ENCODE results near the gene SELPLG.
A peak's percentile ranks its signal among the peaks of the same experiment; 100 is the strongest.
"Not testable (repeated sequence)": the region's sequence is repeated elsewhere in the genome, so short reads cannot be mapped to it uniquely, and the experiment has no call there.

SELPLG gene

DNA sequence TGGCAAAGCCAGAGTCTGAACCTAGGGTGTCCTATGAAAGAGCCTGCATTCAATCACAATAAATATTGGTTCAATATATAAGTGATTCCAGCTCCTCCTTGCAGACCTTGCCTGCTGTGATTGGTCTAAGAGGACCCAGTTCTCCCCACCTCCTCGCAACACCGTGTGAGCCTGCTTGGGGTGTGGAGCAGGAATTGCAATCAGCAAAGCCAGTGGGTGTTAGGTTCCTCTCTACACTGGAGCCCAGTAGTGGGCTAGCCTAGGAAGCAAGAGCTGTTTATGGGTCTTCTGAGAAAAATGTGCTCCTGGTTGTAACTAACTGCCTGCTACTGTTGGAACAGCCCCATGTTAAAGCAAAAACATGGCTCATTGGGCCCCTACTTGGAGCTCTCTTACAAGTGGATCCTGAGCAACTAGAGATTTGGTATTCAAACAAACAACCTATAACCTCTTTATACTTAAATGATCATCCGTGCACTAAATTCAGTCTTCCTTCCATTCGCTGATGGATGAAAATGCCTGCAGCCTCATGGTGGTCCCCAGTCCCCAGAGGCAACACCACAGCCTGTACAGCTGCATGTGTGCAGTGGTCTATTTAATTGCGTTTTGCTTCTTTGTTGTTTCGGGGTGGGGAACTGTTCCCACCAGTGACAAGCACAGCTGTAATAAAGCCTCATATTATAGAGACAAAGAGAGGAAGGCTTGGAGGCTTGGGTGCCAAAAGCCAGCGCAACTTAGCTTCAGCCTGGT lies 3.7 kb upstream of the SELPLG start:
- no peak for DNase-seq

DNA sequence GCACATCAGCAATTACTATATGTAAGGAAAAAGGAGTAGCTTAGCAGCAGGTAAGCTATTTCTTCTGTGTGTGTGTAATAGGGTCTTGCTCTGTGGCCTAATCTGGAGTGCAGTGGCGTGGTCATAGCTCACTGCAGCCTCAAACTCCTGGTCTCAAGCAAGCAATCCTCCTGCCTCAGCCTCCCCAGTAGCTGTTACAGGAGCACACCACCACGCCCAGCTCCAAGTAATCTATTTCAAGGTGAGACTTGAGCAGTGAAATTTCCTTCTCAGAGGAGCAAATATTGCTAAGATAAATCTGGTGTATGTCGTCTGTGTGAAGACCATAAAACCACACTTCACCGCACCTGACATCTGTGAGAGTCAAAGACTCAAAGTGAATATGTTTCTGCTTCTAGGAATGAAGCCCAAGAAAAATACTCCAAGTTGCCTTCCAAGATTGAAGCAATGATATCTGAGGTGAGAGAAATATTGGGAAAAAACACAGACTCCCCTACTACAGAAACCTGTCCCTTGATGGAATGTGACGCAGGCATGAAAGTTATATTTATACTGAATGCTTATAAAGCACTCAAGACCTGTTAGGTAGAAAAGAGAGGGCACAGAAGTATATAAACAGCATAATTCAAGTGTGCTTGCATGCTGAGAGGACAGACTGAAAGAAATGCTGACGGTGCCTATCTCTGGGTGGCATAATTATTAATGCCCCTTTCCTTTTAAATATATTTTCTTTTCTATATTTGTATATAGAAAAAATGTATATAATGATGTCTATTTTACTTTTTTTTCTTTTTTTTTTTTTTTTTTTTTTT lies 2.5 kb upstream of the SELPLG start:
- DNase-seq, result no peak

DNA sequence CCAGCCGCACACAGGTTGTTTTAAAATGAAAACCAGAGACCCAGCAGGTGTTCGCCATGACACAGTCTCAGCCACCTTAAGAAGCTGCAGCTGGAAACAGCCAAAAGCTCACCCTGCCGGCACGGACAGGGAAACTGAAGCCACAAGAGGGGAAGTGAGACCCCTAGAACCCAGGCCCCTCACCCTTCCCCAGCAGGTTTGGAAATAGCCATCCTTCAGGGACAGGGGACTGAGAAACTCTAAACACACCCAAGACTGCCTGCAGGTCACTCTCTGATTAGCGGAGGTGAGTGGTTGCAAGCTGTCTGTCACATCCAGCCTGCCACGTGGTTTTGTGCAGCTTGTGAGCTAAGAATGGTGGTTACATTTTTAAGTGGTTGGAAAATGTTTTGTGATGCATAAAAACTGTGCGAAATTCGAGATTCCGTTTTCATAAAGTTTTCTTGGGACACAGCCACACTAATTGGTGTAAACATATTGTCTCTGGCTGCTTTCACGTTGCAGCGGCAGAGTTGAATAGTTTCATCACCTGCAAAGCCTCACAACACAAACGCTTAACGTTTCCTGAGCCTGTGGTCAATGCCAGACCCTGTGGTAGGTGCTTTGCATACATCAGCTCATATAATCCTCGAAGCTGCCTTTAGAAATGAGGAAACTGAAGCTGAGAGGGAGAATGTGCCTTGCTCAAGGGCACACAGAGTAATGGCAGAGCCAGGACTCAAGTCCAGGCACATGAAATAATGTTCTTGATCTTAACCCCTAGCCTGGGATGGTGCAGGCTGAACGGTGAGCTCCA lies 1.7 kb upstream of the SELPLG start:
- DNase-seq, result peak; percentile 78

DNA sequence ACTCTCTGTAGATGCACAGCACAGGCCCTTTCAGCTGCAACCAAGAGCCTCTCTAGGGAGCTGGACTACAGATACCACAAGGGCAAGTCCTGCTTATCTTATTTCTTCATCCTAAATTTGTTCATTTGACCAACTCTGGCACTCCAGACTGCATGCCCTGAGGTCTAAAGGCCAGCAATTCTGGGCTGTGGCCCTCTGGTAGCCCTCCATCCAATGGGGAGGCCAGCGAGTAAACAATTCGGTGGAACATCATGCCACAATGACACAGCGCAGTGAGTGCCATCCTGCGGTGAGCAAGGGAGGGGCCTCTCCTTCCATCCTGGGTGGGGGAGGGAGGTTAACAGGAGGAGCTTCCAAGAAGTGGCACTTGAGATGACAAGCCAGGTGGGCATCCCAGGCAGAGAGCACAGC lies 652 bp upstream of the SELPLG start:
- peak; percentile 82 for DNase-seq

DNA sequence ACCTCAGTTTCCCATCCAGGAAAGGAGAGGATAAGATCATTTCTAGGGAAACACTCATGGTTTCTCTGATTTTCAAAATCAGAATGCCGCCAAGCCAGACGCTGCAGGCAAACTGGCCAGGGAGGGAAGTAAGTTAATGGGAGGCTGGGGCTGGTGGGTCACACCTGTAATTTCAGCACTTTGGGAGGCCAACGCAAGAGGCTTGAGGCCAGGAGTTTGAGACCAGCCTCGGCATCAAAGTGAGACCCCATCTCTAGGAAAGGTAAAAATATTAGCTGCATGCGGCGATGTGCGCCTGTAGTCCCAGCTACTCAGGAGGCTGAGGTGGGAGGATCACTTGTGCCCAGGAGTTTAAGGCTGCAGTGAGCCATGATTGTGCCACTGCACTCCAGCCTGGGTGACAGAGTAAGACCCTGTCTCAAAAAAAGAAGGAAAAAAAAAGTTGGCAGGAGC lies 587 bp downstream of the SELPLG start:
- peak; percentile 63 for DNase-seq

DNA sequence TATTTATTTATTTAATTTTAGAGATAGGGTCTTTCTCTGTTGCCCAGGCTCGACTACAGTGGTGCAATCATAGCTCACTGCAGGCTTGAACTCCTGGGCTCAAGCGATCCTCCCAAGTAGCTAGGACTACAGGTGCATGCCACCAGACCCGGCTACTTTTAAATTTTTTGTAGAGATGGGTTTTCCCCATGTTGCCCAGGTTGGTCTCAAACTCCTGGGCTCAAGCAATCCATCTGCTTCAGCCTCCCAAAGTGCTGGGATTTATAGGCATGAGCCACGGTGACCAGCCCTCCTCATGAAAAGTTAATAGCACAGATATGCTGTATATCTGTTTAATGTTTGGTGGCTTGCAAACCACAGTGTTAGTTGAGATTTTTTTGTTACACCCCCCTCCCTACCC lies 2.4 kb downstream of the SELPLG start:
- peak; percentile 55 for DNase-seq

DNA sequence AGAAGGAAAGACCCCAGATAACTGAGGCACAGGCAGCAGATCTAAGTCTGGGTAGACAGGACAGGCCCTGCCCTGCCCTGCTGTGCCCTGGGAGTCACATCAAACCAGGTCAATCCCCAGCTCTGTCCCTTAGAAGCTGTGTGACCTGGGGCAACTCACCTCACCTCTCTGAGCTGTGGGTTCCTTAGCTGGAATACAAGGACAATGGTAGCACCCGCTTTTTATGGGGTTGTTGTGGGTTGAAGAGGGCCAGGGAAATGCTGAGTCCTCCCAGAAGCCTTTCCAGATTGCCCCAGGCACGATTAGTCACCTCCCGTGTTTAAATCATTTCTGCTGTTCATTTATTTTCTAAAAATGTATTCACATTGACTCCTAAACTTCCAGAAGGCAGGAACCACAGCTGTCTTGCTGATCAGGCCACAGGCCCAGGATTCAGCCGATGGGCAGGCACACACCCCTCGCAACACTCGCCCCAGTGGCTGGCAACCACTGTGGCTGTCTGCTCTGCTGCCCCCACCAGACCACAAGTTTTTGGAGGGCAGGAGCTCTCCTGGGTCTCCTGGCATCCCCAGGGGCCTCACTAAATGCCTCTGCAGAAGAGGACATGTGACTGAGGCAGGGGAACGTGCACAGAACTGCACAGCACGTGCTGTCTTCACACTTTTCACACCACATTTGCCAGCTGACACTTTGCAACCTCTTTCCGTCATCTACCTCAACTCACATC lies 3.0 kb downstream of the SELPLG start:
- peak; percentile 65 for DNase-seq

DNA sequence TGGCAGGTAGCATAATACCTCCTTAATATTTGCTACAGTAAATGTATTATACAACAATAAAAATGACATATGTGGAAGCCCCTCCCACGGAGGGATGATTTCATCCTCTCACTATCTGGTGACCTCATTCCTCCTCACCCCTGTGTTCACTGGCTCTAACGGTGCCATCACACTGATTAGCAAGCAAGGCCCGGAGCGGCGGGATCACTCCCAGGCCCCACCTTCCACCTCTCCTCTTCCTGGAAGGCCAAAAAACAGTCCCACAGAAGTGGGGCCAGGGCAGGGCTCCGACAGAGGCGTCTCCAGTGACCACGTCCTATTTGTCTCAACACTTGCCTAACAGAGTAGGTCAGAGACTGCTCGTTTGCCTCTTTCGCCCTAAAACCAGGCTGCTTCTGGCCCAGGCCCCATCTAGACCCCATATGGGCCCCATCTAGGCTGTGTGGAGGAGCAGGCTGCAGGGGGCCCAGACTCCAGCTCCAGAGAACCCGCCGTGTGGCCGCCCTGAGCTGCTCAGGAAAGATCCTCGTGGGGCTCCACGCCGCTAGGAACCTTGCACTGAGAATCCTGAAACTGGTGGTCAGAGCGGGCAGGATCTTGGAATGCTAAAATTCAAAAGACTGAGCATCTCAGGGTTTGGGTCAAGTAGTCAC lies 3.7 kb downstream of the SELPLG start:
- DNase-seq, result peak; percentile 82

DNA sequence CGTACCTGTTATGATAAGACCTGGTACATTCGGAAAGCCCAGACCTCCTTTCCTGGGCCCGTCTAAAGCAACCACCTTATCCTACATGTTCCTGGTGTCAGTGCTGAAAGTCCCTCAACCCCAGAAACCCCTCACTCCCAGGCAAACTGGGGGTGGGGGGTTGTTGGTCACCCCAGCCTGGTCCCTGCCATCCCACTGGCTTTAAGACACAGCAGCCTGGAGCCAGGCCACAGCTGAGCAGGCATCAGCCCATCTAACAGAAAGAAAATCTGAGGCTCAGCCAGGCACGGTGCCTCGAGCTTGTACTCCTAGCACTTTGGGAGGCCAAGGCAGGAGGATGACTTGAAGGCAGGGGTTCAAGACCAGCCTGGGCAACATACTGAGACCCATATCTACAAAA lies 4.5 kb downstream of the SELPLG start:
- peak; percentile 66 for DNase-seq

DNA sequence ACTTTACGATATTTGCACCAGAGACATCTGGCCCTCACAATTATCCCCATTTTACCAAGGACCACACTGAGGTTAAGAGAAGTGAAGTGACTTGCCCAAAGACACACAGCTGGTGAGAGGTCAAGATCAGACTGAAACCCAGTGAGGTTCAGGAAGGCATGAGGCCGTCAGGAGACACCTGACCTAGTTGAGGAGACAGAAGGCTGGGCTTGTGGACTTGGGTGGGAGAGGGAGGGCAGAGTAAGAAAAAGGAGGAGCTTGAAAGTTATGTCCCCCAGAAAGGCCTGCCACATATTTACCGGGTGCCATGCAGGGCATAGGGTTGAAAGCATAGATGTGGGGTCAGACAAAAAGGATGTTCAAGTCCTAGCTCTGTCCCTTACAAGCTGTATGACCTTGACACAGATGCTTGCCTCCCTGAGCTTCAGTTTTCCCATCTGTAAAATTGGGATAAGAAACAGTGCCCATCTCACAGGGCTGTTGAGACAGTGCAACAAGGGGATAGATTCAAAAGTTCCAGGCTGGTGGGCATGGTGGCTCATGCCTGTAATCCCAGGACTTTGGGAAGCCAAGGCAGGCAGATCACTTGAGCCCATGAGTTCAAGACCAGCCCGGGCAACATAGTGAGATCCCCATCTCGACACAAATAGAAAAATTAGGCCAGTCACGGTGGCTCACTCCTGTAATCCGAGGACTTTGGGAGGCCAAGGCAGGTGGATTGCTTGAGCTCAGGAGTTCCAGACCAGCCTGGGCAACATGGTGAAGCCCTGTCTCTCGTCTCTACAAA lies 6.4 kb downstream of the SELPLG start:
- DNase-seq, result no peak

DNA sequence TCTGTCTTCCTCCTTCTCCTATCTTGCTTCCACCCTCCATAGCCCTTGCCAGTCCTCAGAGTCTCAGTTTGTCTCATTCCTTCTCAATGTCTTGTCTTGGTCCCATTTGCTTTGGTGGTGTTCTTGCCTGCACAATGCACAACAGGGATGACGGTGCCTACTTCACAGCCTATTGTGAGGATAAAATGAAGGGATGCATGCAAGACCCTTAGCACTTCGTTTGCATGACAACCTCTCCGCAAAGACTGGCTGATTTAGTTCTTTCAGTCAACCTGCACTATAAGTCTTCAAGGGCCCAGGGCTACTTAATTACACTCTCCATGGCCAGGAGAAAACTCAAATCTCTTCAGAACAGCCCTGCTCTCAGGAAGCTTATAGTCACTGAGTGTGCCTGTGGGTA lies 8.5 kb downstream of the SELPLG start:
- DNase-seq, result no peak

DNA sequence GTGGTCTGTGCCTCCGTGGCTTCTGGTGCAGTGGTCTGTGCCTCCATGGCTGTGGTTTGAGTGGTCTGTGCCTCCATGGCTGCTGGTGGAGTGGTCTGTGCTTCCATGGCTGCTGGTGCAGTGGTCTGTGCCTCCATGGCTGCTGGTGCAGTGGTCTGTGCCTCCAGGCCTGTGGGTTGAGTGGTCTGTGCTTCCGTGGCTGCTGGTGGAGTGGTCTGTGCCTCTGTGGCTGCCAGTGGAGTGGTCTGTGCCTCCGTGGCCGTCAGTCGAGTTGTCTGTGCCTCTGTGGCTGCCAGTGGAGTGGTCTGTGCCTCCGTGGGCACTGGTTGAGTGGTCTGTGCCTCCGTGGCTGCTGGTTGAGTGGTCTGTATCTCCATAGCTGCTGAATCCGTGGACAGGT lies 10.1 kb downstream of the SELPLG start:
- no peak for DNase-seq

DNA sequence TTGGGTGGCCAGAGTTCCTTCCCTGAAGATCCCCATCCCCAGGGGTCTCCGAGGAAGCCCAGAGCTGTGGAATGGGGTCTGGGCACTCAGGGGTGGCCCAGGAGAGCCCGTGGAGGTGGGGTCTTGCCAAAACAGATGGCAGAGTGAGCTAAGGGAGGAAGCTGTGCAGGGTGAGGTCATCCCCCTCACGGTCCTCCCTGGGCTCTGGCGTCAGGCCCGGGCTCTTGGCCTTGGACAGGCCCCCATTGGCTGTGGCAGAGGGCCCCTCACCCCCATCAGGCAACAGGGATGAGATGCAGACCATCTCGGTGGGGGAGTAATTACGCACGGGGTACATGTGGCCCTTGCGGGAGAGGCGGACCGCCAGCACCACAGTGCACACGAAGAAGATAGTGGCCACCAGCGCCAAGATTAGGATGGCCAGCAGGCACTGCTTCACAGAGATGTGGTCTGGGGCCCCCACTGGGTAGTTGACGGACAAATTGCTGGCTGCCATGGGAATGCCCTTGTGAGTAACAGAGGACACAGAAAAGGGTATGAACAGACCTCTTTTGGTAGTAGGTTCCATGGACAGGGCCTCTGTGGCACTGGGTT lies 10.7 kb downstream of the SELPLG start:
- no peak for DNase-seq

DNA sequence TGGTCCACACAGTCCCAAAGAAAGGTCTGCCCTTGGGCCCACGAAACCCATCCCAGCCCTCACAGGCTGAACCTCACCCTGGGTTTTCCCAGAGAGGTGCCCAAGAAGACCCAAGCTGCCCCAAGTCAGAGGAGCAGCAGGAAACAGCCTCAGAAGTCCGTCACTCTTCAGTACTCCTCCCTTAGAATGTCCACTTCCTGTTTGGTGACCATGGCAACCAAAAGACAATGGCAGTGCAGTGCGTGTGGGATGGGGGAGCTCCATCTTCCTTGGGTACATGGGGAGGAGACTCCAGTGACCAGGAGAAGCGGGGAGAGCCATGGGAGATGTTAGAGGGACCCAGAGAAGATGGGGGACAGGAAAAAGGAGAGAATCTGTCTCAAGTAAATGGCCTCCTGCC lies 11.3 kb downstream of the SELPLG start:
- no peak for DNase-seq

DNA sequence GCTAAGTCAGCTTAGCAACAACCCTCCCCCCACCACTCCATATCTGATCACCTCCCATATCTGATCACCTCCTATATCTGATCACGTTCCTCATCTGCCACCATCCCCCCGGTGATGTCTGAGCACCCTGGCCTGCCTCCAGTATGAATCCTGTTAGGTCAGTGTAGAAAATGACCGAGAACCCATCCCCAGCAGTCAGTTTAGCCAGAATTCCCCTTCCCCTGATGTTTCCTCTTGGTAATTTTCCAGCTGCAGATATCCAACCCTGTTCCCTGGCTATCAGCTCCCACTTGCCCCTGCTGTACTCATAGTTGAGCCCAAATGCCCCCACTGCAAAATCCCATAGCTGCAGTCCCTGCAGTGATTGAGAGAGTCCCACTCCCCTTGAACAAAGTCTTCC lies 12.5 kb downstream of the SELPLG start:
- no peak for DNase-seq

DNA sequence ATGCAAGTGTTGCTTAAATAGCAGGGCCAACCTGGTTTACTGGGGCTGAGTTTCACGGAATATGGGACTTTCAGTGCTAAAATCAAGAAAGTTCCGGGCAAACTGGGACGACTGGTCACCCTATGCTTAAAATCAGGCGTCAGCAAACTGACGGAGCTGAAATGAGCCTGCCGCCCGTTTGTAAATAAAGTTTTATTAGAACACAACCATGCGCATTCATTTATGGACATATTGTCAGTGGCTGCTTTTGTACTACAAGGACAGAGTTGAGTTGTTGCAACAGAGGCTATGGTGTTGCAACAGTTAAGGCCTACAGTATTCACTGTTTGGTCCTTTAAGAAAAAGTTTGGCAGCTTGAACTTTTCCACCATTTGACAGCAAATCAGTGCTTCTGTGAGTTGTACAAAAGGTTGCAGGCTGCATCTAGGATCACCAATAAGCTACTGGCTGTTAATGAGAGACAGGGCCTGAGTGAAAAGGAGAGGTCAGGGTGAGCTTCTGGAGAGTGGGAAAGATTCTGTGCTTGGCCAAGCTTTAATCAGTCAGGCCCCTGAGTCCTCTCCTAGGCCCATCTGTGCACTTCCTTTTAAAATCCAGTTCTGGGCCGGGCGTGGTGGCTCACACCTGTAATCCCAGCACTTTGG lies 13.3 kb downstream of the SELPLG start:
- DNase-seq, result no peak

DNA sequence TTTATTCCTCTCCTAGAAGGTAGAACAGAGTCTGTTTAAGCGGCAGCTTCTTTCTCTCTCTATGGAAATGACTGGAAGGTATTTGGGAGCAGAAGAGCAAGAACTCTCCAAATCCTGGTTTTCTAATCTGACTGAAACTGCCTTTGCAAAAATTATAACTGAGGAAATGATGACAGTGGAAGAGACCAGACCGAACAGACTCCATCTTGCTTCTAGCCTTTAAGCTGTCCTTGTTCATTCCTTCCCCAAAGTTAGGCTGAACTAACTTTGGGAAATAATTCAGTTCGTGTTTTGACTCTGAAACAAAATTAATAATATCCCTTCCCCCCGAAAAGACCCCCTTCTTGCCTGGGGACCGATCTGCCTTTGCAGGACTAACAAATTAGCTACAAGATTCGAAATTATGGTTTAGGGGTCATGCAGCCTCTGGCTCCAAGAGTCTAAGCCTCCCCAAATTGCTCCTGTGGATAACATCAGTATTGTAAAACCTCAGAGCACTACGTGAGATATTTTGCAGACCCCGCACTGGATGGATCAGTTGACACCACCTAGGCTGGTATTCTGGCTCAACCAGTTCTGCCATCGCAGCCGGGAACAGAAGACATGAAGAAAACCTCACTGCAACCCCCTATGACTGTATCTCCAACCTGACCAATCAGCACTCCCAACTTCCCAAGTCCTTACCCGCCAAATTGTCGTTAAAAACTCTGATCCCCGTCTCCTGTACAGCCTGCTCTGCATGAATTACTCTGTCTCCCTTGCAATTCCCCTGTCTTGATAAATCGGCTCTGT lies 14.1 kb downstream of the SELPLG start:
- DNase-seq, result no peak

DNA sequence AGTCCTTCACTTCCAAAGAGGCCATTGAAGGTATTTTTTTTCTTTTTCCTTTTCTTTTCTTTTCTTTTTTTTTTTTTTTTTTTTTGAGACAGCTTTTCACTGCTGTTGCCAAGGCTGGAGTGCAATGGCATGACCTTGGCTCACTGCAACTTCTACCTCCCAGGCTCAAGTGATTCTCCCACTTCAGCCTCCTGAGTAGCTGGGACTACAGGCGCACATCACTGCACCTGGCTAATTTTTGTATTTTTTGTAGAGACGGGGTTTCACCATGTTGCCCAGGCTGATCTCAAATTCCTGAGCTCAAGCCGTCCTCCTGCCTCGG lies 14.8 kb downstream of the SELPLG start:
- DNase-seq, result not testable (repeated sequence)

DNA sequence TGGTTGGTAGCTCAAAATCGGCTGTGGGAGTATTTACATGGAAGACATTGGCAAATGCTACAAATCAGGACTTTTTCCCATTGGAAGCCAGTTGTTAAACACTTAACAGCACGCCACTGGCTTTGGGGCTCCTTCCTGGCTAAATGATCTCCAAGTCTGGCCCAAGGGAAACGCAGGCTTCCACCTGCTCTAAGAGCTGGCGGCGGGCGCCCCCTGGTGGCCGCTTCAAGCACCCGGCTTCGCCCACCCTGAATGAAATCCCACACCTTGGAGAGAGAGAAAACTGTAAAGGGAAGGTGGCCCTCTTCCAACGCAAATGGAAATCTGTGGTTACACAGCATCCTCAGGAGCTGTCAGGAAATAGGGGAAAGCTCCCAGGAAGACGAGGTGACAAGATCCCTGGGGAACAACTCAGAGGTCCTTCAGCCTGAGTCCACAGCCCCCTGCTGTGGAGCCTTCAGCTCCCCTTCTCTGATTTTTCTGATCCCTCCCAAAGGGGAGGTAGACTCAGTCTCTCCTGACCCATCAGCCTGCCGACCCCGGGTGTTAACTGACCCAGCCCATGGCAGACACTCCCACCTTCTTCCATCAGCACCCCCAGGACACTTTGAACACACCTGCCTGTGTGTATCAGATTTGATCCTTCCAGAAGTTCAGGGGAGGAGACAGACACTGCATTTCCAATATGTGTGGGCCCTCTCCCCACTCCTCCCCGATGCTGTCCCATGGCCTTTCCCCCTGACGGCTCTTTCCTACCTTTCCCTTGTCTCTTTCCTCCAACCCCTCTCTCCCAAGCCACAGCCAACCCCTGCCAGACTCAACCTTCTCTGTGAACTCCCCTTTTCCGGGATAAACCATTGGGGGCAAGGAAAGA lies 15.4 kb downstream of the SELPLG start:
- DNase-seq, result peak; percentile 92

Data from activated effector memory CD4-positive, alpha-beta T cell treated with anti-CD3 and anti-CD28 coated beads, Interleukin-2, amount 50 U/mL, for 16 hours (primary cell).